Testis (tissue), 3 donors: ENCODE data around the gene ELF3. TPM values are rescaled to one million over a fixed set of nuclear protein-coding genes. Genes with fewer than 3 reads are reported as not detected.
"Not testable (repeated sequence)": the region's sequence is repeated elsewhere in the genome, so short reads cannot be mapped to it uniquely, and the experiment has no call there.

Source experiments
- DNase-seq: peaks from one replicate; pipeline ENCODE4 v3.0.0-alpha.2; 2019
- H3K27ac ChIP-seq, 2 donors: fragments of 200-600 bp; sonication (generic); one replicate each; pipeline ENCODE4 v1.5.1; 2019
- H3K27me3 ChIP-seq: fragments of 200-600 bp; sonication (generic); one replicate; pipeline ENCODE4 v1.5.1; 2019
- H3K36me3 ChIP-seq: fragments of 200-600 bp; sonication (generic); one replicate; pipeline ENCODE4 v1.5.1; 2017; ENCODE audit warnings: low read depth; ENCODE audit errors: missing control alignments
- H3K4me1 ChIP-seq: fragments of 200-600 bp; sonication (generic); one replicate; pipeline ENCODE4 v1.5.1; 2019
- H3K4me3 ChIP-seq, 2 donors: fragments of 200-600 bp; sonication (generic); one replicate each; pipeline ENCODE4 v1.5.1; 2017 to 2019
- H3K9me3 ChIP-seq: fragments of 200-600 bp; sonication (generic); one replicate; pipeline ENCODE4 v1.5.1; 2017
- POLR2A ChIP-seq: fragments of 450-650 bp; IDR thresholded peaks from one replicate; pipeline ENCODE4 v1.6.1; 2017; ENCODE audit warnings: antibody characterized with exemption, mild to moderate bottlenecking, moderate library complexity
- WGBS, 2 donors: methylation state at CpG; one replicate each; pipeline ENCODE4 v1.1.5; 2018; 5-methylcytosine and 5-hydroxymethylcytosine counted together
- intact Hi-C: fragments of 100-400 bp; cut with DNase I; formaldehyde crosslinking; loops from one replicate; pipeline ENCODE4 v1.15.1; 2023; ENCODE audit warnings: low total_unique reads
- polyA plus RNA-seq: library from polyadenylated mRNA; stranded (reverse); fragments of 350-450 nt; fragmentation: Illumina TruSeq; extraction: RNeasy Lipid Tissue Mini Kit (QIAGEN cat#74804); gene quantifications from one replicate; pipeline ENCODE4 v1.2.3, GENCODE V29; 2014; ENCODE audit warnings: low read depth, low replicate concordance; ENCODE audit not compliant: insufficient read depth
- total RNA-seq, 2 donors: library from RNA; depleted of rRNA; stranded (reverse); fragments of >200 nt; gene quantifications; one replicate each; pipeline ENCODE4 v1.2.3, GENCODE V29; 2016
- TF ChIP-seq, protein P1 (sequence below), 3 experiments: fragments of 450-650 bp in 2 of 3; fragments of 200-600 bp in 1 of 3; sonication (generic) in 1 of 3; IDR thresholded peaks; one replicate each; pipeline ENCODE4 v1.5.1; 2016 to 2019; ENCODE audit warnings: antibody characterized with exemption in 3 of 3, mild to moderate bottlenecking in 2 of 3, moderate library complexity in 1 of 3

Gene ELF3
- total and polyA plus RNA-seq, 3 donors from 2014 or later: 0.43 to 3.3 (median 0.79) TPM

DNA sequence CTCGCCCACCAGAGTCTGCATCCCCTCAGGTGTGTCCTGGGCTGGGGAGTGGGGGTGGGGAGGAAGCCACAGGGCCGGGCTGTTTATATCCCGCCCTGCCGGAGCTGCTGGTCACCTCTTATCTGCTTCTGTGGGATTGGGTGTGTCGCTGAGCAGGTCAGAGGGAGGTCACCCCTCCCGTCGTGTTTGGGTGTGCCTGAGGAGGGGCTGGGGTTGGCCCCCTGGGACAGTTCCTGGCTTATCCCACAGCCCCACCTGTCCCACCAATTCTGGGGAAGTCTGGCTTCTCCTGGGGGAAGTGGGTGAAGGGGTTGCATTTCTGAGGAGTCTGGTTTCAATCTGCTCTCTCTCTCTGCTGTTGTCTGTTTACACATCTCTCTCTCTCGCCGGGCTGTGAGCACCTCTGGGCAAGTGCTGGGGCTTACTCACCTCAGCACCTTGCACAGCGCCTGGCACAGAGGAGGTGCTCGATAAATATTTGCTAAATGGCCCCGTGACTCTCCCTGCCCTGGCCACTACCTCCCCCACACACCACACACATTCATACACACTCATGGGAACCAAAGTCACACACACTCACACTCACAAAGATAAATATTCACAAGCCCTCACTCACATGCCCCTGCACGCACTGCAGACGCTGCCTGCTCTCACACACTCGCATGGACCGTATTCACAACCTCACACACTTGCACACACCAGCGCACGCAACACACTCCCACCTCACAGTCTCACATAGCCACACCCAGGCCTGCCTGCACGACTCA, 8.3 kb downstream of the ELF3 start:
- no peak for TF ChIP-seq POLR2A

DNA sequence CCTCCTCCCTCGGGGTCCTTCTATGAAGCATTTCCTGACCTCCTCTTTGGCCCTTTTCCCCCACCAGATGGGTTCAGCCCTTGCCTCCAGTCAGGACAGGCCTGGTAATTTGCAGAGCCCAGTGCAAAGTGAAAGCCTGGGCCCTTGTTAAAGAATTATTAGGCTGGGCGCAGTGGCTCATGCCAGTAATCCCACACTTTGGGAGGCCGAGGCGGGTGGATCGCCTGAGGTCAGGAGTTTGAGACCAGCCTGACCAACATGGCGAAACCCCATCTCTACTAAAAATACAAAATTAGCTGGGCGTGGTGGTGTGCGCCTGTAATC, 8.8 kb downstream of the ELF3 start:
- H3K27me3 ChIP-seq, H3K36me3 ChIP-seq, H3K4me3 ChIP-seq, intact Hi-C loops, DNase-seq, H3K27ac ChIP-seq, H3K4me1 ChIP-seq, H3K9me3 ChIP-seq: not testable (repeated sequence)
- WGBS, 2 donors: 90 to 94% methylated on average over 8 of the region's 8 CpGs

More for the DNA sequence above, 8.3 kb downstream of the ELF3 start:
- Histone ChIP-seq H3K4me1 (no peaks in the 10 kb centered on the region), H3K27me3 (no peaks in the 10 kb centered on the region), H3K9me3 (no peaks in the 10 kb centered on the region), H3K36me3 (no peaks in the 10 kb centered on the region), H3K4me3 (no peak overlapping the region), H3K27ac (no peak overlapping the region)
- WGBS, 2 donors: 70 to 87% methylated on average over 13 to 19 of the region's 19 CpGs
- intact Hi-C loops: no loop called here
- DNase-seq: no peak

DNA sequence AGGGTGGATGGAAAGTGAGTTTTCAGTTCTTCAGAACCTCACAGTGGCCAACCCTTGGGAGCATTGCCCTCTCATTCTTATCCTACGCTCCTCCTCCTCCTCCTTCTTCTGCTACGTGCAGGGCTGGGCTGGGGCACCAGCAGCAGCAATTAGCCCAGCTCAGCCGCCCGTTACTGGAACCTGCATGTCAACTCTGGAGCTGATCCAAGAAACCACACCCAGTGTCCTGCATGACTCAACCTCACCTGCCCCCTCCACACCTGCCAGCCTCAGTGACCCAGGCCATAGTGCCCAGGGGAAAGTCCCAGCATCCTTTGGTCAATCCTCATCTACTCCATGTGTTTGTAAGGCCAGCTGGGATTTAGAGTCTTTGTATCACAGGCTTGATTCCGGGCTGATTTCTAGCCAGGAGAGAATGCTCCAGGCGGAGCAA, 12.6 kb downstream of the ELF3 start:
- Histone ChIP-seq H3K9me3 (no peaks in the 10 kb centered on the region), H3K27ac (no peak overlapping the region), H3K36me3 (no peaks in the 10 kb centered on the region), H3K4me3 (no peak overlapping the region), H3K4me1 (no peaks in the 10 kb centered on the region), H3K27me3 (no peaks in the 10 kb centered on the region)
- WGBS, 2 donors: 56 to 59% methylated on average over 6 of the region's 6 CpGs
- intact Hi-C loops: no loop called here
- no peak for DNase-seq
- no peak for TF ChIP-seq POLR2A
- TF ChIP-seq, protein P1, sequence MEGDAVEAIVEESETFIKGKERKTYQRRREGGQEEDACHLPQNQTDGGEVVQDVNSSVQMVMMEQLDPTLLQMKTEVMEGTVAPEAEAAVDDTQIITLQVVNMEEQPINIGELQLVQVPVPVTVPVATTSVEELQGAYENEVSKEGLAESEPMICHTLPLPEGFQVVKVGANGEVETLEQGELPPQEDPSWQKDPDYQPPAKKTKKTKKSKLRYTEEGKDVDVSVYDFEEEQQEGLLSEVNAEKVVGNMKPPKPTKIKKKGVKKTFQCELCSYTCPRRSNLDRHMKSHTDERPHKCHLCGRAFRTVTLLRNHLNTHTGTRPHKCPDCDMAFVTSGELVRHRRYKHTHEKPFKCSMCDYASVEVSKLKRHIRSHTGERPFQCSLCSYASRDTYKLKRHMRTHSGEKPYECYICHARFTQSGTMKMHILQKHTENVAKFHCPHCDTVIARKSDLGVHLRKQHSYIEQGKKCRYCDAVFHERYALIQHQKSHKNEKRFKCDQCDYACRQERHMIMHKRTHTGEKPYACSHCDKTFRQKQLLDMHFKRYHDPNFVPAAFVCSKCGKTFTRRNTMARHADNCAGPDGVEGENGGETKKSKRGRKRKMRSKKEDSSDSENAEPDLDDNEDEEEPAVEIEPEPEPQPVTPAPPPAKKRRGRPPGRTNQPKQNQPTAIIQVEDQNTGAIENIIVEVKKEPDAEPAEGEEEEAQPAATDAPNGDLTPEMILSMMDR (IDR thresholded peaks at IDR 0.05): no peak

DNA sequence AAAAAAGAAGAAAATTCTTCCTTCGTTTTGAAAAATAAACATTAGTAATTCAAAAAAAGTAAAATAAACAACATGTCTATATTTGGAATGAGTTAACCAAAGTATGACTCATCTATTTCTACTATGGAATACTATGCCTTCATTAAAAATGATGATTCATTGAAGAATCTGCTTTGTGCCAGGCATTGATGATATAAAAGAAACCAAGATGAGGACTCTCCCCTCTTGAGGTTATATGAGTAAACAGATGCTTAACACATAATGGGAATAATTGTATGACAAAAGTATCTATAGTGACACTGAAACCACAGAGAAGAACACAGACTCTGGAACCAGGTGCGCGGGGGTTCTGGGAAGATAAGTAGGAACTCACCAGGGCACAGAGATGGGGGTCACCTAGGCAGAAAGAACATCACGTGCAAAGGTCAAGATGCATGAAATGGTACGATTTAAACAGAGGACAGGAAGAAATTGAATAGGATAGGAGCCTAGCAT, 18.8 kb downstream of the ELF3 start:
- intact Hi-C loops: no loop called here
- Histone ChIP-seq H3K4me1 (no peaks in the 10 kb centered on the region), H3K36me3 (no peaks in the 10 kb centered on the region), H3K27me3 (no peaks in the 10 kb centered on the region), H3K27ac (no peak overlapping the region), H3K9me3 (no peaks in the 10 kb centered on the region), H3K4me3 (no peak overlapping the region)
- 67 to 78% methylated on average over 5 of the region's 5 CpGs for WGBS, 2 donors
- no peak for DNase-seq
- TF ChIP-seq POLR2A: no peak
- TF ChIP-seq, protein P1 (IDR thresholded peaks at IDR 0.05): no peak

DNA sequence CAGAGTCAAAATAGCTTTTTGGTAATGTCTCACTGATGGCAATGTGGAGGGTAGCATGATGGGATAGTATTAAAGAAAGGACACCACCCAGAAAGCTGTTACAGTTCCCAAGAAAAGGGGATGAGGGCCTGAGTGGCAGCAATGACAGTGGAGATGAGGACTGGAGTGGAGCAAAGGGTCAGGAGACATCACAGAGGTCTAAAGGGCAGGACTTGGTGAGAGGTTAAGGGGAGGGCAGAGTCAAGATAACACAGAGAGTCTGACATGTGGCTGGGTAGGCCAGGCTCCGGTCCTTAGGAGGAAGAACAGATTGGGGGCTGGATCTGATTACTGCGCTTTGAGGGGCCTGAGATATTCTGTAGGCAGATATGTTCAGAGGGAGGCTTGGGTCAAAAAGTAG, 19.3 kb downstream of the ELF3 start:
- Histone ChIP-seq H3K36me3 (no peaks in the 10 kb centered on the region), H3K27me3 (no peaks in the 10 kb centered on the region), H3K27ac (no peak overlapping the region), H3K4me1 (no peaks in the 10 kb centered on the region), H3K4me3 (no peak overlapping the region), H3K9me3 (no peaks in the 10 kb centered on the region)
- DNase-seq: no peak
- intact Hi-C loops: no loop called here
- no peak for TF ChIP-seq POLR2A
- TF ChIP-seq, protein P1 (IDR thresholded peaks at IDR 0.05): no peak
- WGBS, 2 donors: 88 to 89% methylated on average over 2 of the region's 2 CpGs

DNA sequence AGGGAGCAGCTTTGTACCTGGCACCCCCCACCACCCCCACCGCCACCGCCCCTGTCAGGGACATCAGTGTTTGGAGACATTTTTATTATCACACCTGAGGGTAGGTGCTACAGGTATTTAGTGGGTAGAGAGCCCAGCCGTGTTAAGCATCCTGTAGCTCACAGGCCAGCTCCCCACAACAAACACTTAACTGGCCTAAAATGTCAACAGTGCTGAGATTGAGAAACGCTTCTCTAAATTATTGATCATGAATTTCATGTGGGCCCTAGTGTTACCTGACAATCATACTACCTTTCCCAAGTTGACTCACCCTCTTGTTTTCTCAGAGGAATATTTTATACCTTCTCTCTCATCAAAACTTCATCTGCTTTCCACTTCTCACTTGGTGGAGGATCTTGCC, 21.4 kb downstream of the ELF3 start:
- Histone ChIP-seq H3K4me1 (no peaks in the 10 kb centered on the region), H3K36me3 (no peaks in the 10 kb centered on the region), H3K4me3 (no peak overlapping the region), H3K27ac (no peak overlapping the region), H3K9me3 (no peaks in the 10 kb centered on the region), H3K27me3 (no peaks in the 10 kb centered on the region)
- DNase-seq: no peak
- TF ChIP-seq, protein P1 (IDR thresholded peaks at IDR 0.05): no peak
- TF ChIP-seq POLR2A: no peak
- WGBS, 2 donors: 82 to 86% methylated on average over 2 to 4 of the region's 4 CpGs
- intact Hi-C loops: no loop called here
